HUES48 (cell line): Measurements from ENCODE around the gene HDAC4.

ENCODE experiments used
- H3K27ac ChIP-seq: one replicate; pipeline ENCODE4 v1.7.0; 2013; ENCODE audit warnings: low read depth, low read length, inconsistent platforms
- H3K27me3 ChIP-seq: 2 replicates; pipeline ENCODE4 v1.6.1; 2013; ENCODE audit warnings: mild to moderate bottlenecking, low read length; ENCODE audit not compliant: control insufficient read depth, insufficient read depth
- H3K36me3 ChIP-seq: 2 replicates; pipeline ENCODE4 v1.6.1; 2013; ENCODE audit warnings: low read length; ENCODE audit not compliant: control insufficient read depth, insufficient read depth
- H3K4me1 ChIP-seq: 2 replicates; pipeline ENCODE4 v1.6.1; 2013; ENCODE audit warnings: mild to moderate bottlenecking, low read length; ENCODE audit not compliant: control insufficient read depth, insufficient read depth
- H3K4me3 ChIP-seq: 2 replicates; pipeline ENCODE4 v1.5.1; 2013; ENCODE audit warnings: mild to moderate bottlenecking, low read depth, low read length
- H3K9ac ChIP-seq: 2 replicates; pipeline ENCODE4 v1.6.1; 2013; ENCODE audit warnings: mild to moderate bottlenecking, low read depth, low read length, moderate library complexity
- H3K9me3 ChIP-seq: 2 replicates; pipeline ENCODE4 v1.6.1; 2013; ENCODE audit warnings: low read length; ENCODE audit not compliant: control insufficient read depth, insufficient read depth

The HDAC4 gene

GRCh38 chr2:239302083-239302807, 98.6 kb downstream of the HDAC4 start:
- Histone ChIP-seq H3K4me1 (peaks cover 6% of the 10 kb centered on the region; the same call in 1 of the 2 replicates), H3K36me3 (no peaks in the 10 kb centered on the region), H3K4me3 (no peak overlapping the region), H3K27me3 (no peaks in the 10 kb centered on the region), H3K9me3 (no peaks in the 10 kb centered on the region), H3K9ac (no peak overlapping the region), H3K27ac (no peak overlapping the region)

- Histone ChIP-seq H3K4me3 (no peak overlapping the region), H3K36me3 (no peaks in the 10 kb centered on the region), H3K9ac (no peak overlapping the region), H3K4me1 (peaks cover 16% of the 10 kb centered on the region), H3K9me3 (no peaks in the 10 kb centered on the region), H3K27me3 (no peaks in the 10 kb centered on the region), H3K27ac (no peak overlapping the region)
Measured at GRCh38 chr2:239300871-239301735, 99.7 kb downstream of the HDAC4 start.

GRCh38 chr2:239300242-239300641, 100.6 kb downstream of the HDAC4 start:
- no peak overlapping the region for H3K27ac ChIP-seq
- H3K9me3 ChIP-seq = no peaks in the 10 kb centered on the region
- peaks cover 24% of the 10 kb centered on the region for H3K4me1 ChIP-seq
- no peaks in the 10 kb centered on the region for H3K36me3 ChIP-seq
- H3K4me3 ChIP-seq = no peak overlapping the region
- no peaks in the 10 kb centered on the region for H3K27me3 ChIP-seq
- no peak overlapping the region for H3K9ac ChIP-seq

- no peak overlapping the region for H3K27ac ChIP-seq
- no peaks in the 10 kb centered on the region for H3K36me3 ChIP-seq
- no peaks in the 10 kb centered on the region for H3K27me3 ChIP-seq
- peaks cover 26% of the 10 kb centered on the region for H3K4me1 ChIP-seq
- H3K9ac ChIP-seq = no peak overlapping the region
- H3K4me3 ChIP-seq = no peak overlapping the region
- no peaks in the 10 kb centered on the region for H3K9me3 ChIP-seq
Measured at GRCh38 chr2:239299218-239299939, 101.4 kb downstream of the HDAC4 start.

GRCh38 chr2:239298116-239298804, 102.6 kb downstream of the HDAC4 start:
- Histone ChIP-seq H3K4me3 (no peak overlapping the region), H3K27me3 (no peaks in the 10 kb centered on the region), H3K27ac (no peak overlapping the region), H3K36me3 (no peaks in the 10 kb centered on the region), H3K4me1 (peaks cover 35% of the 10 kb centered on the region), H3K9me3 (no peaks in the 10 kb centered on the region), H3K9ac (no peak overlapping the region)

- Histone ChIP-seq H3K9ac (no peak overlapping the region), H3K4me1 (peaks cover 44% of the 10 kb centered on the region), H3K27me3 (no peaks in the 10 kb centered on the region), H3K36me3 (no peaks in the 10 kb centered on the region), H3K27ac (no peak overlapping the region), H3K9me3 (no peaks in the 10 kb centered on the region), H3K4me3 (no peak overlapping the region)
Measured at GRCh38 chr2:239297142-239298004, 103.4 kb downstream of the HDAC4 start.

- Histone ChIP-seq H3K4me3 (no peak overlapping the region), H3K36me3 (no peaks in the 10 kb centered on the region), H3K9ac (no peak overlapping the region), H3K9me3 (no peaks in the 10 kb centered on the region), H3K27me3 (no peaks in the 10 kb centered on the region), H3K27ac (peak overlapping the region; percentile 81), H3K4me1 (peaks cover 54% of the 10 kb centered on the region)
Measured at GRCh38 chr2:239296020-239296932, 104.5 kb downstream of the HDAC4 start.

GRCh38 chr2:239295377-239296019, 105.3 kb downstream of the HDAC4 start:
- peaks cover 62% of the 10 kb centered on the region for H3K4me1 ChIP-seq
- no peaks in the 10 kb centered on the region for H3K36me3 ChIP-seq
- H3K4me3 ChIP-seq = no peak overlapping the region
- H3K9me3 ChIP-seq = no peaks in the 10 kb centered on the region
- no peaks in the 10 kb centered on the region for H3K27me3 ChIP-seq
- H3K9ac ChIP-seq = no peak overlapping the region
- H3K27ac ChIP-seq = peak overlapping the region; percentile 81

- Histone ChIP-seq H3K4me1 (peaks cover 66% of the 10 kb centered on the region), H3K27me3 (no peaks in the 10 kb centered on the region), H3K36me3 (no peaks in the 10 kb centered on the region), H3K9ac (no peak overlapping the region), H3K4me3 (no peak overlapping the region), H3K27ac (peak overlapping the region; percentile 36), H3K9me3 (no peaks in the 10 kb centered on the region)
Measured at GRCh38 chr2:239294571-239295054, 106.2 kb downstream of the HDAC4 start.
